GM21786 (cell line): Measurements from ENCODE around the gene AGR3.

ENCODE experiments used
- ATAC-seq: cut with Tn5 transposase; IDR thresholded peaks from one replicate; pipeline ENCODE4 v1.9.1; 2021; ENCODE audit not compliant: unreplicated experiment

AGR3 gene

GRCh38 chr7:16838386-16838785 is 43.4 kb downstream of the AGR3 start:
- no peak for ATAC-seq

- no peak for ATAC-seq
Measured at GRCh38 chr7:16836481-16836880, 45.3 kb downstream of the AGR3 start.

- no peak for ATAC-seq
Measured at GRCh38 chr7:16833373-16833772, 48.4 kb downstream of the AGR3 start.

- no peak for ATAC-seq
Measured at GRCh38 chr7:16826060-16826459, 55.7 kb downstream of the AGR3 start.

DNA sequence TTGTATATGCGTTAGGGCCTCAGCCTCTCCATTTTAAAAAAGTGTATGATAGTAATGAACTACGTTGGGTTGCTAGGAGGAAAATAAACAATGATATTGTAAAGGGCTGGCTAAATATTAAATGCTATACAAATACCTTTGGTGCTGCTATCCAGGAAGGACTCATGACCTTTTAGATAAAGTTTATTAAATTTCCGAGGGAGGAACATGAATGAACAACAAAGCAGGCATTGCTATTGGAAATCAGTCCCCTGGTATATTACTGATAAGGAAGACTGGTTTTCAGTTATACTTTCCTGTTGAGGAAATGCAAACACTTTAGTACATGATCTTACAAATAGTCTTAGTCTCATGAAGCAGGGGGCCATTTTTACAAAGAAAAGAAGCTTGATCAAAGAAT is 59.8 kb downstream of the AGR3 start:
- no peak for ATAC-seq

DNA sequence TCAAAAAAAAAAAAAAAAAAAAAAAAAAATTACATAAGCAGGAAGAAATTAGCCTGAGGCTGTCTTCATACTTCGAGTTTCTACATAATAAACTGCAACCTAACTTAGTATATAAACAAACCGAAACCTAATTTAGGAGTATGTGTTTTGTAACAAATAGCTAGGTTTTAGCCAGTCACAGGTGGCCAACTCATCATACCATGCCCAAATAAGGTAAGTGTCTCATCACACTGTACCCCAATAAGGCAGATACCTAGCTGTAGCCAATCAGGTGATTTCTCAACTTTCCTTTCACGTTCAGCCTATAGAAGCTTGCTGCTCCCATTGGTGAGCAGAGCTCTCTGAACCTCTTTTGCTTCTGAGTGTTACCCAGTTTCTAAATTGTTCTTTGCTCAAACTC is 63.1 kb downstream of the AGR3 start:
- no peak for ATAC-seq

DNA sequence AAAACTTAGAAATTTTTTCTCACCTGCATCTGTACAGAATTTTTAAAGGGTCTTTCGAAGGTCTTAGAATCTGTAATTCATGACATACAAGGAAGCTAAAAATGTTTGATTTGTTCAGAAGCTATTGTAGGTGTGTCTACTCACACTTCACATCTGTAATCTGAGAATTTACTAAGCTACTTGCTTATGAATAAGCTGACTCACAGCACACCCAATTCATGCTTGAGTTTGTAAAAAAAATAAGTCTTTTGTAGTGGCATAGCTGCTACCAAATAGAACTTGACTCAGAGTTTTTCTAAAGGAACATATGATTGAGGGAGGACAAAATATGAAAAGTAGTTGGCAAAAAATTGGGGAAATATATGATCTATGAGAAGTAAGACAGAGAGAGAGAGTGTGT is 64.2 kb downstream of the AGR3 start:
- ATAC-seq = no peak

- no peak for ATAC-seq
Measured at GRCh38 chr7:16816824-16817223, 65.0 kb downstream of the AGR3 start.

GRCh38 chr7:16815001-16815400 is 66.8 kb downstream of the AGR3 start:
- ATAC-seq = no peak

- ATAC-seq = no peak
Measured at GRCh38 chr7:16813232-16813616, 68.6 kb downstream of the AGR3 start.

DNA sequence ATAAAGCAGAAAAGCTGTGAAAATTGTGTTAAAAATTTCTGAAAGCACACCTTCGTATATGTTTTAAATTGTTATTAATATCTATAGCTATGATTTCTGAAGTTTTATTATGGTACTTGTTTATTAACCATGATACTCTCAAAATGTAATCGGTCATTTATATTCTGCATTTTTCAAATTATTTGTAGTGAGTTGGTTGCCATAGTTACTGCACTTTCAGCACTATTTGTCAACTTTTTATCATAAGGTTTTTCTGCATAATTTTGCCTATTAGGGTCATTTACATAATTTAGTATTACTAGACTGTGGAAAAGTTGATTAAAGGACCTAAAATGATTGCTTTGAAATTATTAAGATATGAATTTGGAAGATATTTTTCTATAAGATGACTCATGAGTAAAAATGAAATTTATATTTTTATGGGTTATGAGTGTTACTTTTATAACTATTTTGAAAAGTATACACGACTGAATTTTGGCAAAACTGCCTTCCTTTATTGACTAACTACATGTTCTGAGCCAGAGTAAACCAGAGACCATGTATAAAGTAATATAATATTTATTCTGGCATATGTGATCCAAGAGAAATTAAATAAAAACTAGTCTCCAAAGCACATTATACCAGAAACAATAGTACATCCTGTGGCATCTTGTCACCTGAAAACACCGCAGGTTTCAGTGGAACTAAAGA is 69.1 kb downstream of the AGR3 start:
- no peak for ATAC-seq

- ATAC-seq = no peak
Measured at GRCh38 chr7:16811551-16811950, 70.2 kb downstream of the AGR3 start.

GRCh38 chr7:16810573-16810972 is 71.2 kb downstream of the AGR3 start:
- ATAC-seq = no peak

- ATAC-seq = no peak
Measured at GRCh38 chr7:16810112-16810511, 71.7 kb downstream of the AGR3 start.
